ENCODE data around the gene SLC16A3.

Gene SLC16A3

GRCh38 chr17:82239401-82239925 lies 10.6 kb downstream of the SLC16A3 start:
- no peak for TF ChIP-seq CTCF (conservative IDR thresholded peaks at IDR 0.05; ENCODE audit: low read length)
- no peak overlapping the region for H3K4me3 ChIP-seq (ENCODE audit: low read length)
- no peak for DNase-seq (ENCODE audit: low read depth)

- no peak for TF ChIP-seq CTCF (conservative IDR thresholded peaks at IDR 0.05; ENCODE audit: low read length)
- DNase-seq (ENCODE audit: low read depth): no peak
- H3K4me3 ChIP-seq (ENCODE audit: low read length): no peak overlapping the region
Measured at GRCh38 chr17:82239926-82240505, 11.2 kb downstream of the SLC16A3 start.

- no peak overlapping the region for H3K4me3 ChIP-seq (ENCODE audit: low read length)
- no peak for DNase-seq (ENCODE audit: low read depth)
- no peak for TF ChIP-seq CTCF (conservative IDR thresholded peaks at IDR 0.05; ENCODE audit: low read length)
Measured at GRCh38 chr17:82240506-82241182, 11.8 kb downstream of the SLC16A3 start.

- DNase-seq (ENCODE audit: low read depth): peak; percentile 69
- H3K4me3 ChIP-seq (ENCODE audit: low read length): no peak overlapping the region
- TF ChIP-seq CTCF (conservative IDR thresholded peaks at IDR 0.05; ENCODE audit: low read length): no peak
Measured at GRCh38 chr17:82241183-82241925, 12.5 kb downstream of the SLC16A3 start.

GRCh38 chr17:82241926-82242697 lies 13.3 kb downstream of the SLC16A3 start:
- DNase-seq (ENCODE audit: low read depth): no peak
- H3K4me3 ChIP-seq (ENCODE audit: low read length): no peak overlapping the region
- no peak for TF ChIP-seq CTCF (conservative IDR thresholded peaks at IDR 0.05; ENCODE audit: low read length)

GRCh38 chr17:82242698-82242976 lies 13.8 kb downstream of the SLC16A3 start:
- DNase-seq (ENCODE audit: low read depth): no peak
- TF ChIP-seq CTCF (conservative IDR thresholded peaks at IDR 0.05; ENCODE audit: low read length): no peak
- H3K4me3 ChIP-seq (ENCODE audit: low read length): no peak overlapping the region

Data from AG10803 (cell line).